Muscle of back (tissue), 11 donors: ENCODE measurements around the gene RIN3. TPM values are rescaled to one million over a fixed set of nuclear protein-coding genes. Genes with fewer than 3 reads are reported as not detected.

Source experiments
- DNase-seq, 3 donors: peaks; one replicate each; pipeline versions ENCODE4 v3.0.0 to v3.0.0-alpha.2; 2013
- polyA plus RNA-seq, 10 donors: library from polyadenylated mRNA; unstranded; fragments of 120-200 nt; gene quantifications; one replicate each; pipeline ENCODE4 v1.2.1, GENCODE V29; 2013; ENCODE audit not compliant: insufficient read length in 10 of 10

The RIN3 gene
- polyA plus RNA-seq, 10 donors, result 10.3 to 17.0 (median 12.8) TPM

DNA sequence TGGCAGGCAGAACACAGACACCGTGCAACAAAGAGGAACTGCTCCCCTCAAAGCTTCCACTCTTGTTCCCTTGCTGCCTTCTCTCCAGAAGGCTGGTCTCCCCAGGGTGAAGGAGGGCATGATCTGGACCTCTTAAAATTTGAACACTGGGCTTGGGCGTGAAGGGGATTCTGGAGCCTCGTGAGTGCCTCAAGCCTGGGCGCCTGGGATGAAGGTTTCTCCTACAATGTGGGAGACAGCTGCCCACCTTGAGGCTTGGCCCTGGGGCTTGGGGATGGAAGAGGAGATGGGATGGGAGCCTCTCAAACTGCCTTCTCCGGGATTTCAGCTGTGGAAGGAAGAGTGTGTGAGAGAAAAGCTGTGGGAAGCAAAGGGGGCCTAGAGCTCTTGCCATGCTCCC, 7.8 kb upstream of the RIN3 start:
- no peak for DNase-seq

GRCh38 chr14:92506231-92506630, 7.3 kb upstream of the RIN3 start:
- DNase-seq, result no peak

- no peak for DNase-seq
Observed at GRCh38 chr14:92507174-92507768, 6.3 kb upstream of the RIN3 start.

DNA sequence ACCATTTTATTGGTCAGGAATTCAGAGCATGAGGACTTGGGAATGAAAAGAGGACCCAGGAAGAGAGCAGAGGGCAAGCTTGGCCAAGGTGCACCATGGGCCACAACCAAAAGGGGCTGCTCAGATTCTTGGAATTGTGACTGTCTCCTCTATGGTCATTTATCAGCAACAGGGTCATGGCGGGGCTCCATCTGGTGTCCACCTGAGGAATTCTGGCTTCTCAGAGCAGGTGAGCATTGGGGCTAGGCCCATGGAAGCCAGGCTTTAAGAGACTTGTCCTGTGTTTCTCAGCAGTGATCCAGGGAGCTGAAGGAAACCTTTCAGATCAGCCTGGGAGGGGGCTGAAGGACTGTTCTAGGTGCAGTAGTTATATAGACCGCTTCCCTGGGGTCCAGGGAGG, 2.6 kb upstream of the RIN3 start:
- no peak for DNase-seq

DNA sequence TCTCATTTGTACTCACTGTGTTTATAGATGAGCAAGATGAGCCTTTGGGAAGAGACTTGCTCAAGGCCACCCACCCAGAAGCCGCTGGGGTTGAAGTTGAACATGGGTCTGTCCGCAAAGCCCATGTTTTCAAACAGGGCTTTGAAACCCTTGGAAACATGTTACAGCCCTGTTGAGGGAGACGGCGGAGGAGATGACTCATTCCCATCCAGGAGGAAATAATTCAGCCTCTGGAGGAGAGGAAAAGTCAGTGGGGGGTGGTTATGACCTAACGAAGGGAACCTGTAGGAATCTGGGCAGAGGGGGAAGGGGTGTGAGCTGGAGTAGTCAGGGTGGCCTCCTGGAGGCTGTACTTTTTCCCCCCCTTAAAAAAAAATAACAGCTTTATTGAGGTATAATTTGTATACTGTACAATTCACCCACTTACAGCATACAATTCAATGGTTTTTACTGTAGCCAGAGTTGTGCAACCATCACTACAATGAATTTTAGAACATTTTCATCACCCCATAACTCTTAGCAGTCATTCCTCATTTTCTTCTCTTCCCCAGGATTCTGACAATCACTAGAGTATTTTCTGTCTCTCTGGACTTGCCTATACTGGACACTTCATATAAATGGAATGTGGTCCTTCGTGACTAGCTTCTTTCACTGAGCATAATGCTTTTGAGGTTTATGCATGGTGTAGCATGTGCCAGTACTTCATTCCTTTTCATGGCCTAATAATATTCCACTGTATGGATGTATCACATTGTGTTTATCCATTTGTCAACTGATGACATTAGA, 1.9 kb upstream of the RIN3 start:
- peak in 2 of 3 donors; percentile 63 to 96 for DNase-seq

- DNase-seq, result no peak
Observed at GRCh38 chr14:92512807-92513203, 776 bp upstream of the RIN3 start.

DNA sequence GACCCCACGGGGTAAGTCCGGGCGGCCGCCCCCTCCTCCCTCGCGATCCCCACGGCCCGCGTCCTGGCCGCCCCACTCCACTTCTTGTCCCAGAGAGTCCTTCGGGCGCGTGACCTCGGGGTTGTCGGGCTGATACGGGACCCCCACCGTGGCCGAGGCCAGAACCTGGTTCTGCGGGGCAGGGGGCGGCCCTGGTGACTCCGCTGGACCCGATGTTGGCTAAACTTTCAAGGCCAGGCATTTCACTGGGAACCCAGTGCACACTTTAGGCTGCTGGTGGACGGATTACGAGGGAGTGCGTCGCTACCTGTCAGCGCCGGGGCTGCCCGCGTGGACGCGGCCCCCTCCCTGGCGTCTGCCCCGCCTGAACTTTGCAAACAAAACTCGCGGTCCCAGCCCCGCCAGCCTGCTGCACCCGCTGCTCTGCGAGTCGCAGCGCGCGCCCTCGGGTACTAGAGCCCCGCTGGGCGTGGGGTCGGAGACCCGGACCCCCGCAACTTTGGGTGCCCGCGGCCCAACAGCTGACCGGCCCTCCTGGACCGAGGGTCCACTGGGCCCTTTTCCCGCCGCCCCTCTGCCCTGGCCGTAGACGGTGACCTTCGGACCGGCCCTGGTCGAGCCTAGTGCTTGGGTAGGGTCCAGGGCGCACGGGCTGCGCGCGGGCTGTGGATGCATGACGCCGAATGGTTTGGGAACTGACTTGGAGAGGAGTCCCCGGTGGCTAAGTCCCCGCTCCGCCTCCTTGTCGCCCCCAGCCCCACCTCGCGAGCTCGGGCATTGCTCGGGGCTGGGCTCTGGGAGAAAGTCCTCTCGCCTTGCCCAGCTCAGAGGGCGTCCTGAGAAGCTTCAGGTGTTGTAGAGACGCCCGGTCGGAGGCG, 624 bp downstream of the RIN3 start:
- DNase-seq, result peak in 1 of 3 donors; percentile 80

DNA sequence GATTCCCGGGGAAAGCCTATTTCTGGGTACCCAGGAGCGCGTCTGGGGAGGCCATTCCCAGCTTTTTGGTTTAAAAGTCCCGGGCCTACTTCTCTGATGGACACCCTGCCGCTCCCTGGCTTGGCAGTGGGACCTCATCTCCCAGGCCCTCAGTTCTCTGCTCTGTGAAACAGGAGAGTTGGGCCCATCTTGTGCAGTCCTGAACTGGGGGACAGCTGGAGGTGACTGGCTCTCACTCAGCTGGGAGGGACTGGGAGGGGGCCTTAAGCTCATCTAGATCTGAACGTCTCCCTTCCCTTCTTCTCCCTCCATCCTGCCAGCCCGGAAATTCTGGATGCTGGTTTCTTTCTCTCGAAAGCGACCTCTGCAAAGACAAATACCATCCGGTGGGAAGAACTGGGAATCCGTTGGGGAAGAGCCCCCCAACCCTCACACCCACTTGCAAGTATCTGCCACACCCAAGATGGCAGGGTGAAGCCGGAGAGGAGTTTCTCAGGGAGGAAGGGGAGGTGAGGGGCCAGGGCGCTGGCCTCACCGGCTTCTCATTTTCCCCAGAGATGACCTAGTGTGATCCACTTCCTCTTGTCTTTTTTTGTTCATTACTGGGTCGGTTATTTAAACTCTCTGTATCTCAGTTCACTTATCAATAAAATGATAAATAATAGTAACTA, 1.4 kb downstream of the RIN3 start:
- no peak for DNase-seq

DNA sequence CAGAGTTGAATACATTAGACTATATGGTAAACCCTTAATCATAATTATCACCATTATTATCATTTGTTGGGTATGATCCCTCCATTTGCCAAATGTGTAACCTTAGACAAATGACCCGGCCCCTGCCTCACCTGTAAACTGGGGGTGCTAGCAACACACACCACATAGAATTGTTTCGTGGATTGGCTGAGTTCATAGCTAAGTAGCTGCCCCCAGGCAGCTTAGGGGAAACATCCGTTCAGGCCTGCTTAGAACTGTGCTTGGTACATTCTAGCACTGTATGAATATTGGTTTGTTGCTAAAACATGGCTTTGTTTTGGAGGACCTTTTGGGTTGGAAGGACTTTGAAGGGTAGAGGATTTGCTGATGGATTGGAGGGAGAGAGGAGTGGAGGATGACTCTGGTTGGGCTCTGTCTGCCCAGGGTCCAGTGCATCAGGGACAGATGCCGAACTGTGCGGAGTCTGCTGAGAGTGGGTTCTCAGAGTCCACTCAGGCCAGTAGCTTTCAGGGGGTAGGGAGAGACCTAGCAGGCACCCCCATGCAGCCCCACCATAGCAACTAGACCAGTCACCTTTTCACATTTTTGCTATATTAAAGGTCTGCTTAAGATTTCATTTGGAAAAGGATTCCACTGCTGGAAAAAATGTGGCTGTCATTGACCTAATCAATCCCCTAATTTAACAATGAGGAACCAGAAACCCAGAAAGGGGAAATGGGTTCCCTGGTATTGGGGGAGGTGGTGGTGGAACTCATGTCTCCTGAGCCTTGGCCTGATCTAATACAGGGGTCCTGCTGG, 2.2 kb downstream of the RIN3 start:
- DNase-seq, result no peak

DNA sequence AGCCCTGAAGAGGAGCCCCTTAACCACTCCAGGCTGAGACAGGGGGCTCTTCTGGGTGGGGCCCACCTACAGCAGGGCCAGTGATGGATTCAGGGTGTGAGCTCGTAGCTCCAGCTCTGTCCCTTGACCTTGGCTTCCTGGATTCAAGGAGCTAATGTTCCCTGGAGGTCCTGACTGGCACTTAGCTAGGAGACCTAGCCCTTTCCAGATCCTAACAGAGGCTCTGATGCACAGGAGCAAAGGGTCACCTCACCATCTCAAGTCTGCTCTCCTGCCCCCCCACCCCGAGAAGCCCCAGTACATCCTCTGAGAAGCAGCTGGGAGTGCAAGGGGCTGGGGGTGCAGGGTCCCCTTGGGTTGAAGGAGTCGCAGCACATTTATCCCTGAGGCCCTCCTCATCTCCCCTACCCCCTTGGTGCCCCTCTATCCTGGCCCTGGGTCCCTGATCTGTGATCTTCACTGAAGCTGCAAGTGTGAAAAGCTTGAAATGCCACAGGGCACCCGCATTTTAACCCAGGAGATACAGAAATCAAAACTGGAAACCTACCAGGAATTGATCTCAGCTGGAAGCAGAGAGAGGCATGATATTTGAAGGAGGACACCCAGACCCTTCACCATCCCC, 2.9 kb downstream of the RIN3 start:
- DNase-seq, result no peak

DNA sequence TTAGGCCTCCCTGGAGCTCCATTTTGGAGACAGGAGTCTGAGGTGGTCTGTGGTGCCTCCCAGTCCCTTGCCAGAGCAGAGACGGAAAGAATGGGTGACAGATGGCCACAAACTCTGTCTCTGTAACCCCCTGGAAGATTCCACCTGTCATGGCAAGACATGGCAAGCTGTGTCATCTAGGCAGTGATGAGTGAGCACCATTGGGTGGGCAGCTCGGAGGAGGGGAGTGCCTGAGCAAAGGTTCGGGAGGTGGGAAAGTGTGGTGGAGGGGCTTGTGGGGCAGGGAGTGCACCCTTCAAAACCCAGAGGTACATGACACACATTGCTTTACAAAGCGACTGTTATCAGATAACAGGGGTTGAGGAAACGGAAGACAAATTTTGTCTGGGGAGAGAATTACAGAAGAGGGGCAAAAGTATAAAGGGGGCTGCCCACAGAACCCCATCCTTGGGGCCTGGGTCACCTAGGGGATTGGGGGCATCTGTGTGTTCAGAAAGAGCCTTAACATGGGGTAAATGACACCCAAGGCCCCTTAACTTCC, 3.5 kb downstream of the RIN3 start:
- DNase-seq, result no peak

DNA sequence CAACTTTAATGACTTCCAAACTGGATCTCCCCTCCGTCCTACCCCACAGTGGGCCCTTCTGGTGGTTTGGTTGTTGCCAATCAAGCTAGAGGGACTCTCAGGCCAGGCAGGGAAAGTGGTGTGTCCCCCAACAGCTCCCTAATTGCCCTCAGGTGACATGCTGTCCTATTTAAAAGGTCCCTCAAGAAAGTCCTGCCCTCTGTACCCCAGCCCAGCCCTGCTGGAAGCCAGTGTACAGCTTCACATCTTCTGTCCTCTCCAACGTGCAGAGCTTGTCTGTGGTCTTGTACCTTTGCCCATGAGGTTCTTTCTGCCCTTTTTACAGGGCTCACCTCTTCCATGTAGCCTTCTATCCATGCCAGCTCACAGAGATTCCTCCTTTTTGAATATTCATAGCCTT, 4.2 kb downstream of the RIN3 start:
- no peak for DNase-seq

DNA sequence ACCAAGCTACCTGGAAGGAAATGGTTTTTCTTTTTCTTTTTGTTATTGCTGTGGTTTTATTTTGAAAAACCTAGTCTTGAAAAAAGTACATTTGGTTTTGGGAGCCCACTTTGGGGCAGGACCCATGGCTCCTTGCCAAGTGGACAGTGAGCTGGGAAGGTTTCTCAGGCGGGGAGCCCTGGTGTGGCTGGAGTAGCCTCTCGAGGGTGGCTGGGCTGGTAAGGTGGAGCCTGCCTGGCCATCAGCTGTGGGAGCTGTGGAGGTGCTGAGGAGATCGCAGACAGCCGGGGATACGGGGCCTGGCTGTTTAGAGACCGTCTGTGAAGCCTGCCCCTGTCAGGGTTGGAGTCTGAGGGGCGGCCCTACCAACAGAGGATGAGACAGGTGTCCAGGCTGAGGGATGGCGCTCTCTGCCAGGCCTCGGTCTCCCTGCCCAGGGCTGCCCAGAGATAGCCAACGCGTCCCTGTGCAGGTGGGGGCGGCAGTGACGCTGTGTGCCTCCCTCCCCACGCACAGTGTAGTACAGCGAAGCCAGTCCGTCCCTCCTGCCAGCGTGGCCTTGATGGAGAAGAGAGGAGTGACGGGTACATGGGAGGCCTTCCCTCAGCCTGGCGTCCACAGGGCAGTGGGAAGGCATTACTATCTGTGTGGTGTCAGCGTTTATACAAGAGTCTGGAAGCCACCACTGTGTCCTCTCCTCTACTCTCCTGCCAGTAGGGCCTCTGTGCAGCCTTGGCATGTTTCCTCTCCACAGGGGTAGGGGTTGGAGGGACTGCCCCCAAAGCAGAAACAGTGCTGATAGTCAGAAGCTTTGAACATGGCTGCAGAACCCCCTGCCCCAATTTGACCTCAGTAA, 5.9 kb downstream of the RIN3 start:
- DNase-seq, result no peak

- DNase-seq, result no peak
Observed at GRCh38 chr14:92520102-92521057, 6.8 kb downstream of the RIN3 start.

GRCh38 chr14:92521058-92521415, 7.5 kb downstream of the RIN3 start:
- no peak for DNase-seq

DNA sequence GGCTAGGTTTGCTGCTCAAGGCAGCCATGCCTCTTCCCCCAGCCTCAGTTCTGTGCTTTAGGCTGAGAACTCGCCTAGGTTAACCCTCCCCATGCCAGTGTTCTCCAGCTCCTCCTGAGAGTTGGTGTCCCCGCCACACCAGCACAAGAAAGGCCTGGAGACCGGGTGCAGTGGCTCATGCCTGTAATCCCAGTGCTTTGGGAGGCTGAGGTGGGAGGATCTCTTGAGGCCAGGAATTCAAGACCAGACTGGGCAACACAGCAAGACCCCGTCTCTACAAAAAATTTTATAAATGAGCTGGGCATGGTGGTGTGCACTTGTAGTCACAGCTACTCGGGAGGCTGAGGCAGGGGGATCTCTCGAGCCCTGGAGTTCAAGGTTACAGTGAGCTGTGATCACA, 10.2 kb downstream of the RIN3 start:
- no peak for DNase-seq

- no peak for DNase-seq
Observed at GRCh38 chr14:92524602-92525185, 11.1 kb downstream of the RIN3 start.
